K562 (cell line): ENCODE results near the gene ATP8A1. TPM values are rescaled to one million over a fixed set of nuclear protein-coding genes. Genes with fewer than 3 reads are reported as not detected.

Experiments
- ATAC-seq: fragments of 200-7000 bp; cut with Tn5 transposase; 3 replicates; pipeline ENCODE4 v1.9.1; 2020; ENCODE audit warnings: moderate library complexity
- BruUV-seq: library from RNA; stranded (reverse); fragments of 400-500 nt; replicated peaks from 2 replicates; lab custom pipeline; 2021; lab: Mats Ljungman, UMichigan
- CTCF ChIA-PET: fragments of 300-600 bp; formaldehyde crosslinking; extraction: SDS; loops from one replicate; lab custom pipeline; 2021; ENCODE audit warnings: low intra/inter-chr PET ratio; lab: Yijun Ruan, JAX
- POLR2A ChIA-PET: fragments of 300-600, 350-650 bp; sonication (Branson Sonifier 250); formaldehyde crosslinking; extraction: SDS; loops from one replicate; lab custom pipeline; 2021; ENCODE audit warnings: antibody characterized with exemption, inconsistent platforms; lab: Yijun Ruan, JAX
- DNase-seq, 4 experiments: peaks; one replicate each; pipeline versions ENCODE4 v3.0.0 to v3.0.0-alpha.2; 2011 to 2018; ENCODE audit warnings: low spot score in 3 of 4, mixed read lengths in 3 of 4; ENCODE audit errors: extremely low read depth in 1 of 4
- FAIRE-seq: peaks from 2 replicates; lab custom pipeline; 2011; peaks lifted over from hg19 to GRCh38; lab: Jason Lieb, UNC
- H2AFZ ChIP-seq: 2 replicates; pipeline ENCODE4 v1.6.0; 2011; ENCODE audit warnings: low read depth, low read length, control low read depth, inconsistent platforms
- H3K27ac ChIP-seq: fragments of 200-600 bp; 3 replicates; pipeline ENCODE4 v1.8.0; 2011; ENCODE audit warnings: low read depth, mild to moderate bottlenecking, control low read depth, inconsistent platforms, low read length, moderate library complexity, mixed read lengths; ENCODE audit errors: extremely low read depth
- H3K27me3 ChIP-seq, 2 experiments: fragments of 300-600 bp in 1 of 2; 2 replicates in 1 of 2; 3 replicates in 1 of 2; pipeline versions ENCODE4 v1.6.0 to v1.8.0; 2011; ENCODE audit warnings: inconsistent platforms in 2 of 2, low read length in 2 of 2, mild to moderate bottlenecking in 1 of 2, mixed read lengths in 1 of 2, moderate library complexity in 1 of 2; ENCODE audit not compliant: control insufficient read depth in 2 of 2, insufficient read depth in 2 of 2
- H3K36me3 ChIP-seq: fragments of 300-600 bp; 3 replicates; pipeline ENCODE4 v1.8.0; 2011; ENCODE audit warnings: mild to moderate bottlenecking, low read length, inconsistent platforms; ENCODE audit not compliant: control insufficient read depth, insufficient read depth
- H3K4me1 ChIP-seq, 2 experiments: fragments of 200-600 bp in 1 of 2; replicated peaks in 1 of 2; 2 replicates in 1 of 2; 3 replicates in 1 of 2; pipeline versions ENCODE4 v1.5.1 to v1.8.0; 2011; ENCODE audit warnings: inconsistent platforms in 2 of 2, low read length in 2 of 2, mild to moderate bottlenecking in 1 of 2, mixed read lengths in 1 of 2, moderate library complexity in 1 of 2; ENCODE audit not compliant: control insufficient read depth in 2 of 2, insufficient read depth in 2 of 2
- H3K4me2 ChIP-seq: 2 replicates; pipeline ENCODE4 v1.6.1; 2011; ENCODE audit warnings: low read length, control low read depth, inconsistent platforms, mixed read lengths; ENCODE audit not compliant: insufficient read depth
- H3K4me3 ChIP-seq: fragments of 200-600 bp; sonication (generic), shearing (Covaris generic); 2 replicates; pipeline ENCODE4 v1.5.1; 2016; ENCODE audit warnings: control low read depth, inconsistent platforms
- H3K79me2 ChIP-seq: fragments of 200-600 bp; 3 replicates; pipeline ENCODE4 v1.8.0; 2011; ENCODE audit warnings: low read length, inconsistent platforms; ENCODE audit not compliant: control insufficient read depth, insufficient read depth
- H3K9ac ChIP-seq, 2 experiments: 2 replicates each; pipeline versions ENCODE4 v1.6.0 to v1.6.1; 2011; ENCODE audit warnings: low read depth in 2 of 2, low read length in 2 of 2, control low read depth in 1 of 2, inconsistent platforms in 1 of 2, mild to moderate bottlenecking in 1 of 2, mixed read lengths in 1 of 2; ENCODE audit not compliant: insufficient read depth in 1 of 2
- H3K9me1 ChIP-seq: one replicate; pipeline ENCODE4 v1.6.0; 2011; ENCODE audit warnings: inconsistent platforms, mild to moderate bottlenecking, low read length, moderate library complexity; ENCODE audit not compliant: control insufficient read depth, insufficient read depth
- H3K9me3 ChIP-seq: replicated peaks from 2 replicates; pipeline ENCODE4 v1.5.1; 2011; ENCODE audit warnings: low read depth, low read length, inconsistent platforms; ENCODE audit not compliant: control insufficient read depth, insufficient read depth
- H4K20me1 ChIP-seq: replicated peaks from 2 replicates; pipeline ENCODE4 v1.6.1; 2011; ENCODE audit warnings: low read length, inconsistent platforms, mixed read lengths; ENCODE audit not compliant: control insufficient read depth, insufficient read depth
- BRF2 ChIP-seq: IDR thresholded peaks from 3 replicates; pipeline ENCODE4 v1.6.1; 2011; ENCODE audit warnings: borderline replicate concordance, mild to moderate bottlenecking; ENCODE audit not compliant: insufficient read length, insufficient read depth
- CBX3 ChIP-seq, 2 experiments: IDR thresholded peaks; 1 replicate in 1 of 2; 2 replicates in 1 of 2; pipeline ENCODE4 v1.6.1; 2012; ENCODE audit warnings: inconsistent platforms in 2 of 2, low read length in 2 of 2, borderline replicate concordance in 1 of 2, control low read depth in 1 of 2
- FOSL1 ChIP-seq: fragments of 200-800 bp; sonication (Bioruptor generic); conservative IDR thresholded peaks from 2 replicates; pipeline ENCODE4 v1.6.1; 2016; ENCODE audit warnings: missing genetic modification characterization, missing compliant biosample characterization
- FUS ChIP-seq: fragments of 200-400 bp; formaldehyde crosslinking; optimal IDR thresholded peaks from 2 replicates; pipeline ENCODE3; 2017; ENCODE audit warnings: low read depth, low read length
- IRF9 ChIP-seq: fragments of 450-650 bp; IDR thresholded peaks from 2 replicates; pipeline ENCODE4 v1.6.1; 2016; ENCODE audit warnings: missing biosample characterization, missing genetic modification characterization
- RNF2 ChIP-seq: sonication (generic); IDR thresholded peaks from 2 replicates; pipeline ENCODE4 v1.6.1; 2016
- TCF15 ChIP-seq: fragments of 250-450 bp; sonication (Bioruptor Pico); IDR thresholded peaks from 2 replicates; pipeline ENCODE4 v1.8.0; 2022; ENCODE audit warnings: moderate library complexity, mild to moderate bottlenecking, inconsistent platforms
- TFE3 ChIP-seq: fragments of 450-650 bp; formaldehyde crosslinking; IDR thresholded peaks from 2 replicates; pipeline ENCODE4 v1.4.0; 2020; ENCODE audit warnings: mild to moderate bottlenecking, mixed read lengths
- ZMIZ1 ChIP-seq, 2 experiments: fragments of 150-350 bp in 1 of 2; IDR thresholded peaks; 2 replicates each; pipeline ENCODE4 v1.6.1; 2012 to 2016; ENCODE audit warnings: low read depth in 2 of 2, low read length in 2 of 2, mild to moderate bottlenecking in 1 of 2, moderate library complexity in 1 of 2
- WGBS: fragments of 100-300 bp; shearing (Covaris generic); methylation state at CpG from one replicate; pipeline ENCODE4 v1.1.6; 2016; ENCODE audit warnings: low coverage, mixed read lengths; ENCODE audit not compliant: insufficient coverage; ENCODE audit errors: missing lambda C conversion rate; 5-methylcytosine and 5-hydroxymethylcytosine counted together
- in situ Hi-C: fragments of 300-500 bp; cut with MboI; formaldehyde crosslinking; loops from 4 replicates; pipeline ENCODE4 v1.15.0; 2018; ENCODE audit warnings: inconsistent platforms, mixed read lengths
- intact Hi-C: fragments of 100-400 bp; cut with micrococcal nuclease; formaldehyde crosslinking; loops from 2 replicates; pipeline ENCODE4 v1.14.2; 2022
- polyA plus RNA-seq, 8 experiments: library from polyadenylated mRNA; depleted of rRNA in 4 of 8; stranded (reverse) in 5 of 8; unstranded in 3 of 8; fragments of >200 nt; fragmentation: Nextera tagmentation in 2 of 8; fragmentation: Illumina TruSeq in 1 of 8; extraction: Ambion mirVana in 2 of 8; extraction: Trizol in 1 of 8; gene quantifications; 2 replicates each; pipeline versions ENCODE4 v1.2.1 to v1.2.3, GENCODE V29; 2011 to 2014; ENCODE audit warnings: inconsistent platforms in 1 of 8, missing spikeins in 1 of 8
- total RNA-seq, 7 experiments: library from RNA; depleted of rRNA in 6 of 7; stranded (reverse); fragments of >200 nt in 6 of 7; fragmentation: Illumina TruSeq in 2 of 7; extraction: Trizol in 2 of 7; gene quantifications; 2 replicates each; pipeline versions ENCODE4 v1.2.1 to v1.2.3, GENCODE V29; 2011 to 2021; ENCODE audit warnings: low replicate concordance in 1 of 7
- TF ChIP-seq, protein P1 (sequence below): fragments of 450-650 bp; conservative IDR thresholded peaks from 2 replicates; pipeline ENCODE4 v1.6.1; 2016; ENCODE audit warnings: missing genetic modification characterization, low read depth, mild to moderate bottlenecking, control low read depth, missing compliant biosample characterization
- TF ChIP-seq, protein P2 (sequence below): fragments of 250-450 bp; sonication (Bioruptor Pico); IDR thresholded peaks from 2 replicates; pipeline ENCODE4 v1.8.0; 2021; ENCODE audit warnings: borderline replicate concordance, mild to moderate bottlenecking, moderate library complexity; ENCODE audit not compliant: poor library complexity, severe bottlenecking

ATP8A1 gene
- total and polyA plus RNA-seq, 9 of the 15 experiments (the other 6 are each of a cell fraction or from before 2014, with no cell fraction given) = 0.05 to 0.29 (median 0.07) TPM; not detected in 2

GRCh38 chr4:42594888-42595287 is 62.0 kb downstream of the ATP8A1 start:
- no peaks in the 10 kb centered on the region for H3K36me3 ChIP-seq
- H3K4me3 ChIP-seq = no peak overlapping the region
- no peak overlapping the region for H3K4me2 ChIP-seq
- CTCF ChIA-PET = no interaction called here
- no TSS peak for BruUV-seq
- DNase-seq = no peak
- no peak overlapping the region for H3K27ac ChIP-seq
- H3K27me3 ChIP-seq = no peaks in the 10 kb centered on the region
- H3K9me1 ChIP-seq = no peaks in the 10 kb centered on the region
- 0% methylated on average over 1 of the region's 1 CpG for WGBS
- POLR2A ChIA-PET = no interaction called here
- intact Hi-C loops = no loop called here
- no peaks in the 10 kb centered on the region for H3K9me3 ChIP-seq
- H2AFZ ChIP-seq = no peak overlapping the region
- H3K4me1 ChIP-seq = no peaks in the 10 kb centered on the region
- H3K79me2 ChIP-seq = no peaks in the 10 kb centered on the region
- no peak for ATAC-seq
- FAIRE-seq = no peak
- H4K20me1 ChIP-seq = no peaks in the 10 kb centered on the region
- in situ Hi-C loops = no loop called here
- H3K9ac ChIP-seq = no peak overlapping the region
- no peak for TF ChIP-seq TCF15 (CRISPR knock-in tag)
- no peak for TF ChIP-seq BRF2
- no peak for TF ChIP-seq TFE3
- no peak for TF ChIP-seq CBX3 (IDR thresholded peaks at IDR 0.05; ENCODE audit: borderline replicate concordance in 1 of 2, low read length in 2 of 2)
- no peak for TF ChIP-seq IRF9 (tag)
- TF ChIP-seq FOSL1 (tag) = no peak
- no peak for TF ChIP-seq RNF2
- TF ChIP-seq, protein P1, sequence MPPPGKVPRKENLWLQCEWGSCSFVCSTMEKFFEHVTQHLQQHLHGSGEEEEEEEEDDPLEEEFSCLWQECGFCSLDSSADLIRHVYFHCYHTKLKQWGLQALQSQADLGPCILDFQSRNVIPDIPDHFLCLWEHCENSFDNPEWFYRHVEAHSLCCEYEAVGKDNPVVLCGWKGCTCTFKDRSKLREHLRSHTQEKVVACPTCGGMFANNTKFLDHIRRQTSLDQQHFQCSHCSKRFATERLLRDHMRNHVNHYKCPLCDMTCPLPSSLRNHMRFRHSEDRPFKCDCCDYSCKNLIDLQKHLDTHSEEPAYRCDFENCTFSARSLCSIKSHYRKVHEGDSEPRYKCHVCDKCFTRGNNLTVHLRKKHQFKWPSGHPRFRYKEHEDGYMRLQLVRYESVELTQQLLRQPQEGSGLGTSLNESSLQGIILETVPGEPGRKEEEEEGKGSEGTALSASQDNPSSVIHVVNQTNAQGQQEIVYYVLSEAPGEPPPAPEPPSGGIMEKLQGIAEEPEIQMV = no peak
- TF ChIP-seq ZMIZ1 (IDR thresholded peaks at IDR 0.05; ENCODE audit: low read depth in 2 of 2, low read length in 2 of 2) = no peak
- TF ChIP-seq FUS = no peak
- TF ChIP-seq, protein P2, sequence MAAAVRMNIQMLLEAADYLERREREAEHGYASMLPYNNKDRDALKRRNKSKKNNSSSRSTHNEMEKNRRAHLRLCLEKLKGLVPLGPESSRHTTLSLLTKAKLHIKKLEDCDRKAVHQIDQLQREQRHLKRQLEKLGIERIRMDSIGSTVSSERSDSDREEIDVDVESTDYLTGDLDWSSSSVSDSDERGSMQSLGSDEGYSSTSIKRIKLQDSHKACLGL (CRISPR knock-in tag) = no peak
